Caco-2 (cell line): ENCODE data around the gene SORCS2. TPM values are rescaled to one million over a fixed set of nuclear protein-coding genes. Genes with fewer than 3 reads are reported as not detected.

ENCODE experiments used
- BruUV-seq: library from RNA; stranded (reverse); fragments of 400-500 nt; replicated peaks from 2 replicates; lab custom pipeline; 2021; lab: Mats Ljungman, UMichigan
- CTCF ChIA-PET: fragments of 300-600 bp; sonication (Branson Sonifier 250); formaldehyde crosslinking; loops from one replicate; lab custom pipeline; 2022; ENCODE audit warnings: antibody characterized with exemption; lab: Charles Lee
- POLR2A ChIA-PET: fragments of 300-600 bp; sonication (Branson Sonifier 250); formaldehyde crosslinking; loops from one replicate; lab custom pipeline; 2022; ENCODE audit warnings: antibody characterized with exemption; lab: Charles Lee
- DNase-seq, 2 experiments: peaks; one replicate each; pipeline versions ENCODE4 v3.0.0 to v3.0.0-alpha.2; 2020 to 2022
- H3K27me3 ChIP-seq: replicated peaks from 2 replicates; pipeline ENCODE4 v1.6.0; 2011; ENCODE audit warnings: low read length; ENCODE audit not compliant: control insufficient read depth, insufficient read depth
- H3K36me3 ChIP-seq: 2 replicates; pipeline ENCODE4 v1.5.1; 2011; ENCODE audit warnings: low read length; ENCODE audit not compliant: control insufficient read depth, insufficient read depth
- H3K4me1 ChIP-seq: fragments of 250-450 bp; sonication (Bioruptor Pico); 2 replicates; pipeline ENCODE4 v1.5.1; 2020; ENCODE audit warnings: mild to moderate bottlenecking
- H3K4me3 ChIP-seq: 2 replicates; pipeline ENCODE4 v1.5.1; 2011; ENCODE audit warnings: low read depth, mild to moderate bottlenecking, control low read depth, low read length
- H3K9me3 ChIP-seq: fragments of 250-450 bp; sonication (Bioruptor Pico); 2 replicates; pipeline ENCODE4 v1.5.1; 2020; ENCODE audit warnings: mild to moderate bottlenecking, moderate library complexity
- H3K27ac Mint-ChIP-seq: one replicate; pipeline ENCODE4 v1.8.0; 2022; ENCODE audit warnings: mixed read lengths; ENCODE audit not compliant: unreplicated experiment
- H3K27me3 Mint-ChIP-seq: one replicate; pipeline ENCODE4 v1.8.0; 2022; ENCODE audit warnings: mixed read lengths; ENCODE audit not compliant: insufficient read depth, unreplicated experiment
- H3K36me3 Mint-ChIP-seq: one replicate; pipeline ENCODE4 v1.8.0; 2022; ENCODE audit warnings: mild to moderate bottlenecking, mixed read lengths; ENCODE audit not compliant: insufficient read depth, unreplicated experiment
- H3K4me1 Mint-ChIP-seq: one replicate; pipeline ENCODE4 v1.8.0; 2022; ENCODE audit warnings: low read depth, mixed read lengths; ENCODE audit not compliant: unreplicated experiment
- H3K4me3 Mint-ChIP-seq: one replicate; pipeline ENCODE4 v1.8.0; 2022; ENCODE audit warnings: mild to moderate bottlenecking, moderate library complexity, mixed read lengths; ENCODE audit not compliant: unreplicated experiment
- H3K9me3 Mint-ChIP-seq: one replicate; pipeline ENCODE4 v1.8.0; 2022; ENCODE audit warnings: mixed read lengths; ENCODE audit not compliant: unreplicated experiment
- CTCF ChIP-seq, 2 experiments: fragments of 200-600 bp in 1 of 2; IDR thresholded peaks; 1 replicate in 1 of 2; 2 replicates in 1 of 2; pipeline versions ENCODE4 v1.5.1 to v1.8.0; 2011 to 2022; ENCODE audit warnings: antibody characterized with exemption in 1 of 2, control low read depth in 1 of 2, inconsistent platforms in 1 of 2, low read depth in 1 of 2, low read length in 1 of 2, mild to moderate bottlenecking in 1 of 2, moderate library complexity in 1 of 2; ENCODE audit not compliant: insufficient read depth in 1 of 2, severe bottlenecking in 1 of 2, unreplicated experiment in 1 of 2
- intact Hi-C: fragments of 100-400 bp; cut with micrococcal nuclease; formaldehyde crosslinking; loops from one replicate; pipeline ENCODE4 v1.10.0; 2022; ENCODE audit not compliant: unreplicated experiment
- total RNA-seq: library from RNA; stranded (reverse); gene quantifications from 2 replicates; pipeline ENCODE4 v1.2.3, GENCODE V29; 2022

SORCS2 gene
- total RNA-seq, 1 experiment from 2014 or later: 1.6 TPM

- H3K4me1 ChIP-seq: no peaks in the 10 kb centered on the region
- no peak overlapping the region for H3K4me3 ChIP-seq
- Mint-ChIP-seq H3K27me3 (no peaks in the 10 kb centered on the region), H3K4me3 (no peak overlapping the region), H3K27ac (no peak overlapping the region), H3K4me1 (peaks cover 6% of the 10 kb centered on the region), H3K9me3 (no peaks in the 10 kb centered on the region), H3K36me3 (no peaks in the 10 kb centered on the region)
- BruUV-seq: no TSS peak
- no peaks in the 10 kb centered on the region for H3K9me3 ChIP-seq
- intact Hi-C loops: no loop called here
- no peaks in the 10 kb centered on the region for H3K36me3 ChIP-seq
- ChIA-PET POLR2A (no interaction called here), CTCF (no interaction called here)
- no peak for DNase-seq
- no peaks in the 10 kb centered on the region for H3K27me3 ChIP-seq
- TF ChIP-seq CTCF (IDR thresholded peaks at IDR 0.05; ENCODE audit: insufficient read depth in 1 of 2, low read depth in 1 of 2, low read length in 1 of 2, severe bottlenecking in 1 of 2, unreplicated experiment in 1 of 2): no peak
Measured at GRCh38 chr4:7531640-7531994, 339.3 kb downstream of the SORCS2 start.

- H3K9me3 Mint-ChIP-seq: no peaks in the 10 kb centered on the region
- ChIA-PET POLR2A (interaction anchor here (0.5 kb wide), 1 partner anchor 179 kb away, joined by 3 read pairs; no protein-coding TSS in a partner anchor), CTCF (no interaction called here)
- H3K36me3 ChIP-seq: no peaks in the 10 kb centered on the region
- no peaks in the 10 kb centered on the region for H3K27me3 ChIP-seq
- H3K4me3 ChIP-seq: no peak overlapping the region
- H3K27me3 Mint-ChIP-seq: no peaks in the 10 kb centered on the region
- H3K4me1 Mint-ChIP-seq: peaks cover 6% of the 10 kb centered on the region
- no peaks in the 10 kb centered on the region for H3K4me1 ChIP-seq
- intact Hi-C loops: no loop called here
- DNase-seq: no peak
- H3K9me3 ChIP-seq: no peaks in the 10 kb centered on the region
- BruUV-seq: no TSS peak
- no peaks in the 10 kb centered on the region for H3K36me3 Mint-ChIP-seq
- H3K4me3 Mint-ChIP-seq: no peak overlapping the region
- no peak overlapping the region for H3K27ac Mint-ChIP-seq
- no peak for TF ChIP-seq CTCF (IDR thresholded peaks at IDR 0.05; ENCODE audit: insufficient read depth in 1 of 2, low read depth in 1 of 2, low read length in 1 of 2, severe bottlenecking in 1 of 2, unreplicated experiment in 1 of 2)
Measured at GRCh38 chr4:7532043-7532442, 339.7 kb downstream of the SORCS2 start.

GRCh38 chr4:7533267-7533666, 340.9 kb downstream of the SORCS2 start:
- Mint-ChIP-seq H3K9me3 (no peaks in the 10 kb centered on the region), H3K27me3 (no peaks in the 10 kb centered on the region), H3K4me3 (no peak overlapping the region), H3K36me3 (no peaks in the 10 kb centered on the region), H3K27ac (no peak overlapping the region), H3K4me1 (peaks cover 6% of the 10 kb centered on the region)
- ChIA-PET POLR2A (no interaction called here), CTCF (no interaction called here)
- no peaks in the 10 kb centered on the region for H3K9me3 ChIP-seq
- no peak for TF ChIP-seq CTCF (IDR thresholded peaks at IDR 0.05; ENCODE audit: insufficient read depth in 1 of 2, low read depth in 1 of 2, low read length in 1 of 2, severe bottlenecking in 1 of 2, unreplicated experiment in 1 of 2)
- no TSS peak for BruUV-seq
- intact Hi-C loops: no loop called here
- no peaks in the 10 kb centered on the region for H3K4me1 ChIP-seq
- H3K27me3 ChIP-seq: no peaks in the 10 kb centered on the region
- peak in 1 of 2 experiments; percentile 18 for DNase-seq
- H3K36me3 ChIP-seq: no peaks in the 10 kb centered on the region
- no peak overlapping the region for H3K4me3 ChIP-seq
